Ascending aorta (tissue), 2 donors: Measurements from ENCODE around the gene DUSP3. TPM values are rescaled to one million over a fixed set of nuclear protein-coding genes. Genes with fewer than 3 reads are reported as not detected.

Experiments
- DNase-seq, 2 donors: peaks; one replicate each; pipeline ENCODE4 v3.0.0-alpha.2; 2019; ENCODE audit warnings: low spot score in 2 of 2
- H3K27ac ChIP-seq, 2 donors: fragments of 200-600 bp; sonication (generic); one replicate each; pipeline ENCODE4 v1.5.1; 2016 to 2017; ENCODE audit warnings: mild to moderate bottlenecking in 1 of 2
- H3K27me3 ChIP-seq: fragments of 200-600 bp; sonication (generic); one replicate; pipeline ENCODE4 v1.5.1; 2017
- H3K36me3 ChIP-seq, 2 donors: fragments of 200-600 bp; sonication (generic); one replicate each; pipeline ENCODE4 v1.5.1; 2016
- H3K4me1 ChIP-seq, 2 donors: fragments of 200-600 bp; sonication (generic); one replicate each; pipeline ENCODE4 v1.5.1; 2016 to 2017; ENCODE audit warnings: mild to moderate bottlenecking in 1 of 2
- H3K4me3 ChIP-seq, 2 donors: fragments of 200-600 bp; sonication (generic); one replicate each; pipeline ENCODE4 v1.5.1; 2016 to 2017; ENCODE audit warnings: mild to moderate bottlenecking in 1 of 2
- H3K9me3 ChIP-seq, 2 donors: fragments of 200-600 bp; sonication (generic); one replicate each; pipeline ENCODE4 v1.5.1; 2016
- intact Hi-C: fragments of 100-400 bp; cut with DNase I; formaldehyde crosslinking; loops from one replicate; pipeline ENCODE4 v1.15.1; 2023
- total RNA-seq: library from RNA; depleted of rRNA; stranded (reverse); fragments of >200 nt; gene quantifications from one replicate; pipeline ENCODE4 v1.1.0, GENCODE V29; 2016
- TF ChIP-seq, protein P1 (sequence below), 3 experiments: fragments of 200-600 bp in 2 of 3; fragments of 450-650 bp in 1 of 3; sonication (generic) in 2 of 3; IDR thresholded peaks; one replicate each; pipeline ENCODE4 v1.5.1; 2016 to 2019; ENCODE audit warnings: antibody characterized with exemption in 3 of 3, mild to moderate bottlenecking in 1 of 3, moderate library complexity in 1 of 3

Gene DUSP3
- total RNA-seq, 1 donor from 2014 or later, result 70.5 TPM

DNA sequence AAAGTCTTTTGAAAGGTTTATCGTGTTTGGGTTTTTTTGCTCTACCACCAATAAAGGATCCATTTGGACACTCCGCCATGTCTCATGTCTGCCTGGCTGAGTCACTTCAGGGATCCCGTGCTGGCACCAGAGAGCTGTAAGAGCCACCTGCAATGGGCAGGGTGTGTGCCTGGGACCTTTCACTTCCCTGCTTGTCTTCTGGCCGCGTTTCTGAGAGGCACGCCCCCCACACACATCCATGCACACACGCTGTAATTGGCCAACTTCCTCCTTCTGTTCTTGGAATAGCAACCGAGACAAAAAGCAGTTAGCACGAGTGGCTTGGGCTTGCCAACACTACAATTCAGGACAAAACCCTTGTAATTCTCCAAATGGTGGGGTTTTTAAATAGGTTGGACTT lies 10.4 kb downstream of the DUSP3 start:
- TF ChIP-seq, protein P1, sequence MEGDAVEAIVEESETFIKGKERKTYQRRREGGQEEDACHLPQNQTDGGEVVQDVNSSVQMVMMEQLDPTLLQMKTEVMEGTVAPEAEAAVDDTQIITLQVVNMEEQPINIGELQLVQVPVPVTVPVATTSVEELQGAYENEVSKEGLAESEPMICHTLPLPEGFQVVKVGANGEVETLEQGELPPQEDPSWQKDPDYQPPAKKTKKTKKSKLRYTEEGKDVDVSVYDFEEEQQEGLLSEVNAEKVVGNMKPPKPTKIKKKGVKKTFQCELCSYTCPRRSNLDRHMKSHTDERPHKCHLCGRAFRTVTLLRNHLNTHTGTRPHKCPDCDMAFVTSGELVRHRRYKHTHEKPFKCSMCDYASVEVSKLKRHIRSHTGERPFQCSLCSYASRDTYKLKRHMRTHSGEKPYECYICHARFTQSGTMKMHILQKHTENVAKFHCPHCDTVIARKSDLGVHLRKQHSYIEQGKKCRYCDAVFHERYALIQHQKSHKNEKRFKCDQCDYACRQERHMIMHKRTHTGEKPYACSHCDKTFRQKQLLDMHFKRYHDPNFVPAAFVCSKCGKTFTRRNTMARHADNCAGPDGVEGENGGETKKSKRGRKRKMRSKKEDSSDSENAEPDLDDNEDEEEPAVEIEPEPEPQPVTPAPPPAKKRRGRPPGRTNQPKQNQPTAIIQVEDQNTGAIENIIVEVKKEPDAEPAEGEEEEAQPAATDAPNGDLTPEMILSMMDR (IDR thresholded peaks at IDR 0.05), result no peak
- peak in 1 of 2 donors; percentile 73 for DNase-seq
- Histone ChIP-seq H3K4me1 (peaks cover 5 to 14% of the 10 kb centered on the region in 2 donors), H3K9me3 (no peaks in the 10 kb centered on the region), H3K4me3 (no peak overlapping the region), H3K36me3 (peaks cover 31 to 68% of the 10 kb centered on the region in 2 donors), H3K27me3 (no peaks in the 10 kb centered on the region), H3K27ac (no peak overlapping the region)
- intact Hi-C loops, result no loop called here

DNA sequence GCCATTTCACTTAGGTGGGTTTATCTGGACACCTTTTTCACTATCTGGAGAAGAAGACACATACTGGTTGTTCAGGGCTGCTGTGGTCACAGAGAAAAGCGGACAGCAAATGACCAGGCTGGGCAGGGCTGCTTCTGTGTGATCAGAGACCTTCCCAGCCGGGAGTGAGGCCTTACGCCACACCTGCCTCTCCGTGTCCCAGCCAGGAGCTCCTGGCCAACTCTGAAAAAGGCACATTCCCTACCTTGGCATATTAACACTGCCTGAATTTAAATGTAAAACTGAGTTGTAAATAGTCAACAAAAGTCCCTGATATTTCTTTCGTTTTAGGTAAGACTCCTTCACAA lies 11.1 kb downstream of the DUSP3 start:
- no peak for DNase-seq
- H3K27ac ChIP-seq, result no peak overlapping the region
- intact Hi-C loops, result no loop called here
- TF ChIP-seq, protein P1 (IDR thresholded peaks at IDR 0.05), result no peak
- H3K9me3 ChIP-seq, result no peaks in the 10 kb centered on the region
- H3K36me3 ChIP-seq, result peaks cover 31 to 61% of the 10 kb centered on the region in 2 donors
- H3K4me3 ChIP-seq, result no peak overlapping the region
- no peaks in the 10 kb centered on the region for H3K27me3 ChIP-seq
- peaks cover 0 to 7% of the 10 kb centered on the region in 2 donors for H3K4me1 ChIP-seq

DNA sequence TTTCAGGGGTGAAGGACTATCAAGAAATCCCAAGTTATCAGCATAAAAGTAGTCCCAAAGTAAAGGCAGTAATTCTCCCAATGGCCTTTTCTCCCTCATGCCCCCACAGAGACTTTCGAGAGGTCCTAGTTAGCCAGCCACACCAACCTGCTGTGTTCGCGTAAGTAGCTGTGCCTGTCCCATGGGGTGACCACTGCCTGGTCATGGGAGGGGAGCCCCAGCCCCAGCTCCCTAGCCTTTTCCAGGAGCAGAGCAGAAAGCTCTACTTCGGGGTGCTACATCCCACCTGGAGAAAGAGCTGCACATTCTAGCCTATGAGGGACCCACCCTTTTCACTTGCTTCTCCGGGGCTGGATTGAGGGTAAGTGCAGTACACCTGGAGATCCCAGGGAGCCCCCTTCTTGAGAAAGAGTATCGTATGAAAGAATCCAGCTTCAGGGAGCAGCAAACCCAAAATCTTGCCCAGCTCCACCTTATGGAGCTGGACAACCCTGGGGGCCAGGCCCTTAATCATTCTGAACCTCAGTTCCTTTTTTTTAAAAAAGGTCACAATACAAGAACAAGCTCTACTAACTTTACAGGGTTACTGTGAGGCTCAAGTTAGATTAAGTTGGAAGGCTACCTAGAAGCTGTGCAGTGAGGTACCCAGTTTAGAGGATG lies 11.6 kb downstream of the DUSP3 start:
- Histone ChIP-seq H3K9me3 (no peaks in the 10 kb centered on the region), H3K4me1 (peaks cover 0 to 7% of the 10 kb centered on the region in 2 donors), H3K36me3 (peaks cover 31 to 56% of the 10 kb centered on the region in 2 donors), H3K27me3 (no peaks in the 10 kb centered on the region), H3K27ac (no peak overlapping the region), H3K4me3 (no peak overlapping the region)
- no peak for DNase-seq
- TF ChIP-seq, protein P1 (IDR thresholded peaks at IDR 0.05), result no peak
- intact Hi-C loops, result no loop called here

DNA sequence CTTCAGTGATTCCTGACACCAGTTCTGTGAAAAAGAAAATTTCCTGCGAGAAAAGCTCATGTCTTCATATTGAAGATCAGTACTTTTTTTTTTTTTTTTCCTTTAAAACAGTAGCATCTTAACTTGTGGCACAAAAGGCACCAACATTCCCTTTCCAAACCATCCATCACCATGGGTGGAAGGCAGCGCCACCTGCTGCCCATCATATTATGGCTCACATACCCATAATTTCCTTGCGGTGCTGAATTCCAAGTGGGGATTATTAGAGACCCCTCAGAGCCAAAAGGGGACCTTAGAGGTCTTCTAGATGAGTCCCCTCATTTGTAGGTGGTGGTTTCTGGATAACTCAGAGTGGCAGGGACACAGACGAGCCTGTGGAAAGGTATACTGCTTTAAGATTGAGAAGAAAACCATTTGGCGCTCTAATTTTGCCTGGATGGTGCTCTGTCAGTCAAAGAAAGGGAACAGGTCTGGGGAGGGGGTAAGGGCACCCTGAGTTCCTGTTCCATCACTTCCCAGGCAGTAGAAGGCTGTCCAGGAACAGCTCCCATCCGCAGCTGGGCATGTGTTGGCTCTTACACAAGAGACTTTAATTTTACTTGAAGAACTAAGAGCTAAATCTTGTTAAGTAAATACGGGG lies 12.2 kb downstream of the DUSP3 start:
- Histone ChIP-seq H3K36me3 (peaks cover 31 to 50% of the 10 kb centered on the region in 2 donors), H3K4me3 (no peak overlapping the region), H3K4me1 (peaks cover 0 to 7% of the 10 kb centered on the region in 2 donors), H3K27ac (no peak overlapping the region), H3K9me3 (no peaks in the 10 kb centered on the region), H3K27me3 (no peaks in the 10 kb centered on the region)
- TF ChIP-seq, protein P1 (IDR thresholded peaks at IDR 0.05), result peak; percentile 50 to 79 (median 77)
- intact Hi-C loops, result no loop called here
- DNase-seq, result peak in 1 of 2 donors; percentile 80

DNA sequence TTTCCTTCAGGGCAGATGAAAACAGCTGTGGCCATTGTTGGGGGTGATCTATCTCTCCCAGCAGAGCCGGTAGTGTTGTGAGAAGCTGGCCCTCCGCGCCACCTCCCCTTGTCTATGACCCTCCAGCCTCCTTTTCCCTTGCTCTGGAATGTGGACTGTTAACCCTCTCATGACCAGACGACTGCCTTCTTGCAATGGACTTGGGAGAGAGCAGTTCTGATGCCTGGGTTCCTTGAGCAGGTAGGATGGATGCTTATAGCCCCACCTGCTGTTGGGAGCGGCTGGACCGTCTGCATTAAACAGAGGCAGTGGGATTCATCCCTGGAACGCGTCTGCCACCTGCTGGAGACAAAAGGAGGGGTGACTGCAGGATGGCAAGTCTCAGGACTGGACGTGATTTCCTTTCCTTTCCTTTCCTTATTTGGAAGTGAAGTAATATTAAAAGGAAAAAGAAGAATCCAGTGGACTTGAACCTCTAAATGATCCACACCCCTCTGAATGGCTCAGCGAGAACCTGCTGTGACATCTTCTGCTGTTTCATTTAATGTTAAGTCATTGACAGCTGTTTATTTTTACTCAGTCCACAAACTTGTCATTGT lies 18.4 kb downstream of the DUSP3 start:
- peaks cover 0 to 5% of the 10 kb centered on the region in 2 donors for H3K36me3 ChIP-seq
- peak overlapping the region in 1 of 2 donors; percentile 31 for H3K27ac ChIP-seq
- peak overlapping the region in 1 of 2 donors; percentile 18 for H3K4me3 ChIP-seq
- peak; percentile 79 to 97 for DNase-seq
- H3K4me1 ChIP-seq, result peaks cover 1 to 20% of the 10 kb centered on the region in 2 donors
- no peaks in the 10 kb centered on the region for H3K27me3 ChIP-seq
- TF ChIP-seq, protein P1 (IDR thresholded peaks at IDR 0.05), result peak; percentile 98 to 100 (median 98)
- intact Hi-C loops, result loop anchor here (1.0 kb wide), 2 partner anchors 40 to 66 kb away; no protein-coding TSS in a partner anchor
- no peaks in the 10 kb centered on the region for H3K9me3 ChIP-seq
